ENCODE results near the gene HHAT. TPM values are rescaled to one million over a fixed set of nuclear protein-coding genes. Genes with fewer than 3 reads are reported as not detected.
"Not testable (repeated sequence)": the region's sequence is repeated elsewhere in the genome, so short reads cannot be mapped to it uniquely, and the experiment has no call there.

HHAT gene
- total RNA-seq, 2 experiments from 2014 or later, result 0.82 to 0.84 TPM

DNA sequence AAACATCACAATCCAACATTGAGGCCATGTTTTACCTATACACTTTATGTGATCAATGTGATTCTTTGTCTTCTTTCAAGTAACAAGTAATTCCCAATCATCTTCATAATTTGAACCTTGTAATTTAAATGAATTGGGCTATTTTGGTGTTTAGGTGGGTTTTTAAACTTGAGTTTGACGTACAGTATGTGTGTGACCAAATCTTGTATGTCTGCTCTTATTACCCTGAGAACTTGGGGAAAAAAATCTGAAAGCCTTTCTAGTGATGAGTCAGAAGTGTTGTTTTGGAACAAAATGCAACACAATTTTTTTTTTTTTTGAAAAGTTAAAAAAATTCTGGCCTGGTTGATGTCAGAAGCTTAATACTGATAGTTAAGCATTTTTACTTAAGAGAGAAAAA is 68.5 kb downstream of the HHAT start:
- DNase-seq (no peak), ATAC-seq (peak; percentile 16)
- Mint-ChIP-seq H3K4me3 (no peak overlapping the region), H3K36me3 (ENCODE audit: low read depth) (no peaks in the 10 kb centered on the region), H3K4me1 (peaks cover 48% of the 10 kb centered on the region), H3K27me3 (peaks cover 14% of the 10 kb centered on the region), H3K27ac (no peak overlapping the region), H3K9me3 (ENCODE audit: low read depth) (peaks cover 2% of the 10 kb centered on the region)
- ChIA-PET CTCF (interaction anchor here (0.7 to 0.8 kb wide), 2 partner anchors 62 to 1254 kb away, joined by 3 to 5 read pairs; no protein-coding TSS in a partner anchor), POLR2A (interaction anchor here (1.7 kb wide), 1 partner anchor 23 kb away, joined by 5 read pairs; no protein-coding TSS in a partner anchor)
- intact Hi-C loops (cut with DNase I, micrococcal nuclease), result no loop called here

GRCh38 chr1:210397681-210398080 is 69.0 kb downstream of the HHAT start:
- no peak overlapping the region for H3K4me3 Mint-ChIP-seq
- H3K4me1 Mint-ChIP-seq, result peaks cover 48% of the 10 kb centered on the region
- ChIA-PET CTCF (interaction anchor here (0.7 to 0.8 kb wide), 2 partner anchors 62 to 1254 kb away, joined by 3 to 5 read pairs; no protein-coding TSS in a partner anchor), POLR2A (interaction anchor here (1.7 kb wide), 1 partner anchor 24 kb away, joined by 5 read pairs; no protein-coding TSS in a partner anchor)
- DNase-seq (no peak), ATAC-seq (no peak)
- no peak overlapping the region for H3K27ac Mint-ChIP-seq
- peaks cover 14% of the 10 kb centered on the region for H3K27me3 Mint-ChIP-seq
- intact Hi-C loops (cut with DNase I, micrococcal nuclease), result no loop called here
- H3K36me3 Mint-ChIP-seq (ENCODE audit: low read depth), result no peaks in the 10 kb centered on the region
- peaks cover 2% of the 10 kb centered on the region for H3K9me3 Mint-ChIP-seq (ENCODE audit: low read depth)

DNA sequence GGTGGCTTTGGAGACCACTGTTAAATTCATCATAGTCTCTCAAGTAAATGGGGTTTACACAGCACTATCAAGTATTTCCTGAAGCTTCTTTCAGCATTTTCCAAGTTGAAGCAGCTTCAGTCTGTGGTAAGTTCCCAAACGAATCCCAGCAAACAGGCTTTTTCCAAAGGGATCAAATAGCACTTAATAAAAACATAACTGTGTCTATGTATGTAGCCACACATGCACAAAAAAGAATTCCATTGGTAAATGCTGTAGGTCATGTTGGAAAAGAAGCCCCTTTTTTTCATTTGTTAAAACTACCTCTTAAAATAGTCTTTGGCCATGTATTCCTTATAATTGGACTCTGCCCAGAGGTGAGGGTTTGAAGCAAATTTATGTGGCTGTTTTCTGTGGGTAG is 69.8 kb downstream of the HHAT start:
- Mint-ChIP-seq H3K4me1 (peaks cover 48% of the 10 kb centered on the region), H3K36me3 (ENCODE audit: low read depth) (no peaks in the 10 kb centered on the region), H3K27me3 (peaks cover 11% of the 10 kb centered on the region), H3K9me3 (ENCODE audit: low read depth) (peaks cover 2% of the 10 kb centered on the region), H3K4me3 (no peak overlapping the region), H3K27ac (no peak overlapping the region)
- POLR2A ChIA-PET, result no interaction called here
- CTCF ChIA-PET, result interaction anchor here (1.8 to 3.1 kb wide), 2 partner anchors 23 to 48 kb away, joined by 12 to 44 read pairs; no protein-coding TSS in a partner anchor
- ATAC-seq, result no peak
- no peak for DNase-seq
- intact Hi-C loops (cut with DNase I, micrococcal nuclease), result no loop called here

DNA sequence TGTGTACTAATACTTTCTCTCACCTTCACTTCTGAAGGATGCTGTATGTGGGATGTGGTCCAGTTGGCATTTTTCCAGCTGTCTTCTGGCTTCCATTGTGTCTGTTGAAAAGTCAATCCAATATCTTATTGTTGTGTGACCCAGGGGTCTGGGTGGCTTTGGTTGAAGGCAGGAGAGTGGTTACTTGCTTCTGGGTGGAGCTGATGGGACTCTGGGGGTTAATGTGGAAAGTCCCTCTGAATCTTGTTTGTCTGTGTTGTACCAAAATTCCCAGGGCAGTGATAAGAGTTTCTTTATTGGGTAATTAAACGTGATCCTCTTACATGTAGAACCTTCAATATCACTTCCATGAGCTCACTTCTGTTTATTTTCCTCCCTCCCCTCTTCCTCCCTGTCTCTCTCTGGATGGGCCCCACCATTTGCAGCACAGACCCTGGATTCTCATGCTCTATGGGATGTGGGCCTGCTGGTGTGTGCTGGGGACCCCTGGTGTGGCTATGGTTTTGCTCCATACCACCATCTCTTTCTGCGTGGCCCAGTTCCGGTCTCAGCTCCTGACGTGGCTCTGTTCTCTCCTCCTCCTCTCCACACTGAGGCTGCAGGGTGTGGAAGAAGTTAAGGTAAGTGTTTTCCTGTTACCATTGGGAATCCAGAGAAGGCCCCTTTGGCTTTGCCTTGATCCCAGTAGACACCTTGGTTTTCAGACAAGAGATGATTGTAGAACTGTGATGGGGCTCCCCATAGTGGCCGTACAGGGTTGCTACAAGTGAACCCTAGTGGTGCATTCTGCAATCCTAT is 71.5 kb downstream of the HHAT start:
- ATAC-seq (peak; percentile 79), DNase-seq (peak; percentile 76)
- CTCF ChIA-PET, result interaction anchor here (0.7 to 3.1 kb wide), 25 partner anchors 9 to 734 kb away, joined by 3 to 44 read pairs (median 4); partner anchors contain the start of gene KCNH1
- Mint-ChIP-seq H3K27ac (peak overlapping the region; percentile 94), H3K4me1 (peaks cover 44% of the 10 kb centered on the region), H3K4me3 (no peak overlapping the region), H3K9me3 (ENCODE audit: low read depth) (peaks cover 2% of the 10 kb centered on the region), H3K36me3 (ENCODE audit: low read depth) (no peaks in the 10 kb centered on the region), H3K27me3 (peaks cover 8% of the 10 kb centered on the region)
- intact Hi-C loops (cut with DNase I, micrococcal nuclease), result loop anchor here (1.0 to 5.0 kb wide), 12 partner anchors 26 to 540 kb away; no protein-coding TSS in a partner anchor
- POLR2A ChIA-PET, result interaction anchor here (0.7 to 2.0 kb wide), 5 partner anchors 26 to 630 kb away, joined by 3 to 21 read pairs (median 4); no protein-coding TSS in a partner anchor

DNA sequence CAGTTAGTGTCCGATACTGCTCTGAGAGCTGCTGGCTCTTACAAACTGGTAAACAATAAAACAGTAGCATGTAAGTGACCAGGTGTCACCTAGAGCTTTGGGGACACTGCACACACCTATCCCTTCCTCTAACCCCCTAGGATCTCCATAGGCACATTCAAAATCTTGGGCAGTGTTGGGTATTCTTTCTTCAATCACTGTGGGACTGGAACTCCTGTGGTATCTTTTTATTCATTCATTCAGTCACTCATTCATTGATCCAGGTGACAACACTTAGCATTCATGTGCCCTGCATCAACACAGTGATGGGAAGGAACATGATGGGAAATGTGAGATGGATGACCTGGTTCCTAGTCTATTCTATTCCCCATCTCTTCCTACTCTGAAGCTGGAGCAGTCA is 73.9 kb downstream of the HHAT start:
- H3K4me1 Mint-ChIP-seq, result peaks cover 36% of the 10 kb centered on the region
- peaks cover 4% of the 10 kb centered on the region for H3K27me3 Mint-ChIP-seq
- H3K4me3 Mint-ChIP-seq, result no peak overlapping the region
- ATAC-seq, result no peak
- no peak overlapping the region for H3K27ac Mint-ChIP-seq
- intact Hi-C loops (cut with DNase I, micrococcal nuclease), result loop anchor here (5.0 kb wide), 3 partner anchors 40 to 165 kb away; no protein-coding TSS in a partner anchor
- POLR2A ChIA-PET, result interaction anchor here (1.4 kb wide), 1 partner anchor 29 kb away, joined by 3 read pairs; no protein-coding TSS in a partner anchor
- no peak for DNase-seq
- H3K36me3 Mint-ChIP-seq (ENCODE audit: low read depth), result no peaks in the 10 kb centered on the region
- no peaks in the 10 kb centered on the region for H3K9me3 Mint-ChIP-seq (ENCODE audit: low read depth)
- CTCF ChIA-PET, result interaction anchor here (0.5 to 2.3 kb wide), 13 partner anchors 26 to 838 kb away, joined by 3 to 13 read pairs (median 4); partner anchors contain the start of gene KCNH1

GRCh38 chr1:210405316-210405715 is 76.6 kb downstream of the HHAT start:
- no peak for DNase-seq
- Mint-ChIP-seq H3K4me1 (peaks cover 8% of the 10 kb centered on the region), H3K36me3 (ENCODE audit: low read depth) (no peaks in the 10 kb centered on the region), H3K27me3 (no peaks in the 10 kb centered on the region), H3K27ac (no peak overlapping the region), H3K4me3 (no peak overlapping the region), H3K9me3 (ENCODE audit: low read depth) (no peaks in the 10 kb centered on the region)
- CTCF ChIA-PET, result interaction anchor here (0.6 to 3.6 kb wide), 5 partner anchors 29 to 729 kb away, joined by 3 to 28 read pairs (median 6); partner anchors contain the start of gene KCNH1
- intact Hi-C loops (cut with DNase I, micrococcal nuclease), result loop anchor here in 1 of 2 experiments (5.0 kb wide), 1 partner anchor 1252 kb away; no protein-coding TSS in a partner anchor
- no peak for ATAC-seq
- POLR2A ChIA-PET, result interaction anchor here (1.6 kb wide), 1 partner anchor 32 kb away, joined by 4 read pairs; no protein-coding TSS in a partner anchor

DNA sequence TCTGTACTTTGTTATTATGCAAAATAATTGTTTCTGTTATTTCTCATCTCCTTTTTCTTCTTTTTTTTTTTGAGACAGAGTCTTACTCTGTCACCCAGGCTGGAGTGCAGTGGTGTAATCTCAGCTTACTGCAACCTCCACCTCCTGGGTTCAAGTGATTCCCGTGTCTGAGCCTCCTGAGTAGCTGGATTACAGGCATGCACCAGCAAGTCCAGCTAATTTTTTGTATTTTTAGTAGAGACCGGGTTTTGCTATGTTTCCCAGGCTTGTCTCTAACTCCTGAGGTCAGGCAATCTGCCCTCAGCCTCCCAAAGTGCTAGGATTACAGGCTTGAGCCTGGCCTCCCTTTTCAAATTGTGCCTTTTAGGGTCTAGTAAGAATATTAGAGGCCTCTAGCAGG is 77.6 kb downstream of the HHAT start:
- intact Hi-C loops (cut with DNase I, micrococcal nuclease), result loop anchor here (1.0 to 5.0 kb wide), 3 partner anchors 178 to 1251 kb away; no protein-coding TSS in a partner anchor
- H3K4me3 Mint-ChIP-seq; H3K36me3 Mint-ChIP-seq (ENCODE audit: low read depth); H3K9me3 Mint-ChIP-seq (ENCODE audit: low read depth); H3K27ac Mint-ChIP-seq; H3K27me3 Mint-ChIP-seq; H3K4me1 Mint-ChIP-seq; DNase-seq; POLR2A ChIA-PET; ATAC-seq: not testable (repeated sequence)
- CTCF ChIA-PET, result interaction anchor here (0.6 to 3.6 kb wide), 18 partner anchors 13 to 731 kb away, joined by 3 to 28 read pairs (median 4); partner anchors contain the start of gene KCNH1

GRCh38 chr1:210407207-210407886 is 78.6 kb downstream of the HHAT start:
- Mint-ChIP-seq H3K9me3 (ENCODE audit: low read depth) (no peaks in the 10 kb centered on the region), H3K36me3 (ENCODE audit: low read depth) (no peaks in the 10 kb centered on the region), H3K27ac (no peak overlapping the region), H3K4me1 (peaks cover 4% of the 10 kb centered on the region), H3K27me3 (no peaks in the 10 kb centered on the region), H3K4me3 (no peak overlapping the region)
- ATAC-seq, result peak; percentile 83
- CTCF ChIA-PET, result interaction anchor here (0.6 to 3.8 kb wide), 26 partner anchors 11 to 730 kb away, joined by 3 to 47 read pairs (median 4); partner anchors contain the start of gene KCNH1
- intact Hi-C loops (cut with DNase I, micrococcal nuclease), result loop anchor here (1.0 to 5.0 kb wide), 8 partner anchors 39 to 1250 kb away; partner anchors contain the start of gene KCNH1 (in 2 of the 2)
- peak; percentile 88 for DNase-seq
- POLR2A ChIA-PET, result no interaction called here

DNA sequence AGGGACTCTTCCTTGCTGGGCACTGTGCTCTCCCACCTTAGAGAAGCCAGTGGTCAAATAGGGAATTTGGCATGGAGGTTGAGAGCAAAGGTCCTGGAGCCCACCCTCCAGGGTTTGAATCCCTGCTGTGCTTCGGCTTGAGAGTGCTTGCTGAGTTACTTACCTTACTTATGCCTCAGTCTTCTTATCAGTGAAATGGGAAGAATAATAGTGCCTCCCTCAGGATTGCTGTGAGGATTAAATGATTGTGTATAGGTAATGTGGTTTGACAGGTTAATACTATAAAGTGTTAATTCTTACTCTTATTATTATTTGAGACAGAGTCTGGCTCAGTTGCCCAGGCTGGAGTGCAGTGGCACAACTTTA is 79.2 kb downstream of the HHAT start:
- Mint-ChIP-seq H3K9me3 (ENCODE audit: low read depth) (no peaks in the 10 kb centered on the region), H3K27ac (no peak overlapping the region), H3K27me3 (no peaks in the 10 kb centered on the region), H3K36me3 (ENCODE audit: low read depth) (no peaks in the 10 kb centered on the region), H3K4me1 (peaks cover 4% of the 10 kb centered on the region), H3K4me3 (no peak overlapping the region)
- intact Hi-C loops (cut with DNase I, micrococcal nuclease), result loop anchor here (1.0 to 5.0 kb wide), 8 partner anchors 38 to 1249 kb away; partner anchors contain the start of gene KCNH1 (in 2 of the 2)
- DNase-seq, result no peak
- ChIA-PET POLR2A (no interaction called here), CTCF (interaction anchor here (0.6 to 3.8 kb wide), 6 partner anchors 12 to 854 kb away, joined by 3 to 47 read pairs (median 4); partner anchors contain the start of gene KCNH1)
- no peak for ATAC-seq

- ChIA-PET POLR2A (no interaction called here), CTCF (no interaction called here)
- no peak overlapping the region for H3K27ac Mint-ChIP-seq
- peaks cover 7% of the 10 kb centered on the region for H3K36me3 Mint-ChIP-seq (ENCODE audit: low read depth)
- ATAC-seq, result peak; percentile 49
- H3K4me1 Mint-ChIP-seq, result peaks cover 4% of the 10 kb centered on the region
- no peak overlapping the region for H3K4me3 Mint-ChIP-seq
- intact Hi-C loops (cut with DNase I, micrococcal nuclease), result no loop called here
- H3K9me3 Mint-ChIP-seq (ENCODE audit: low read depth), result no peaks in the 10 kb centered on the region
- no peak for DNase-seq
- H3K27me3 Mint-ChIP-seq, result no peaks in the 10 kb centered on the region
Measured at GRCh38 chr1:210412240-210412639, 83.5 kb downstream of the HHAT start.

- no peak for ATAC-seq
- H3K9me3 Mint-ChIP-seq (ENCODE audit: low read depth), result no peaks in the 10 kb centered on the region
- POLR2A ChIA-PET, result interaction anchor here (1.3 kb wide), 1 partner anchor 40 kb away, joined by 4 read pairs; no protein-coding TSS in a partner anchor
- no peak overlapping the region for H3K4me3 Mint-ChIP-seq
- H3K4me1 Mint-ChIP-seq, result peaks cover 2% of the 10 kb centered on the region
- H3K27ac Mint-ChIP-seq, result no peak overlapping the region
- CTCF ChIA-PET, result interaction anchor here (0.7 kb wide), 1 partner anchor 22 kb away, joined by 3 read pairs; no protein-coding TSS in a partner anchor
- H3K27me3 Mint-ChIP-seq, result no peaks in the 10 kb centered on the region
- intact Hi-C loops (cut with DNase I, micrococcal nuclease), result no loop called here
- peaks cover 7% of the 10 kb centered on the region for H3K36me3 Mint-ChIP-seq (ENCODE audit: low read depth)
- no peak for DNase-seq
Measured at GRCh38 chr1:210413951-210414350, 85.2 kb downstream of the HHAT start.

All from activated CD4-positive, alpha-beta T cell treated with anti-CD3 and anti-CD28 coated beads for 36 hours (primary cell).